GM12878 (cell line): ENCODE measurements around the gene MAML2. TPM values are rescaled to one million over a fixed set of nuclear protein-coding genes. Genes with fewer than 3 reads are reported as not detected.

Experiments used
- ATAC-seq: fragments of 200-7000 bp; cut with Tn5 transposase; 3 replicates; pipeline ENCODE4 v1.9.1; 2020; ENCODE audit warnings: mild to moderate bottlenecking, moderate library complexity
- BruUV-seq: library from RNA; stranded (reverse); fragments of 400-500 nt; replicated peaks from 2 replicates; lab custom pipeline; 2021; lab: Mats Ljungman, UMichigan
- CTCF ChIA-PET: fragments of 300-600 bp; sonication (Branson Sonifier 250); formaldehyde crosslinking; extraction: SDS; loops from one replicate; lab custom pipeline; 2021; ENCODE audit warnings: inconsistent platforms; lab: Yijun Ruan, JAX
- POLR2A ChIA-PET: fragments of 350-600 bp; formaldehyde crosslinking; extraction: SDS; loops from one replicate; lab custom pipeline; 2021; ENCODE audit warnings: inconsistent platforms; lab: Charles Lee
- RAD21 ChIA-PET: fragments of 300-600 bp; sonication (Branson Sonifier 250); formaldehyde crosslinking; loops from one replicate; lab custom pipeline; 2023; ENCODE audit warnings: antibody characterized with exemption; ENCODE audit not compliant: unreplicated experiment; lab: Charles Lee
- SMC1A ChIA-PET: fragments of 300-600 bp; sonication (Branson Sonifier 250); formaldehyde crosslinking; loops from one replicate; lab custom pipeline; 2023; ENCODE audit not compliant: unreplicated experiment, uncharacterized antibody; lab: Charles Lee
- DNase-seq: peaks from one replicate; pipeline ENCODE4 v3.0.0-alpha.2; 2011; ENCODE audit warnings: low read depth, low spot score
- FAIRE-seq: peaks from 3 replicates; lab custom pipeline; 2011; peaks lifted over from hg19 to GRCh38; lab: Jason Lieb, UNC
- H2AFZ ChIP-seq: 2 replicates; pipeline ENCODE4 v1.6.0; 2011; ENCODE audit warnings: low read depth, low read length, control low read depth; ENCODE audit not compliant: control insufficient read depth
- H3K27ac ChIP-seq: 2 replicates; pipeline ENCODE4 v1.5.1; 2011; ENCODE audit warnings: control low read depth; ENCODE audit not compliant: control insufficient read depth, insufficient read depth
- H3K27me3 ChIP-seq, 2 experiments: replicated peaks in 1 of 2; 2 replicates each; pipeline versions ENCODE4 v1.6.0 to v1.6.1; 2011; ENCODE audit warnings: low read length in 1 of 2; ENCODE audit not compliant: control insufficient read depth in 2 of 2, insufficient read depth in 2 of 2
- H3K36me3 ChIP-seq, 2 experiments: 2 replicates each; pipeline ENCODE4 v1.5.1; 2011; ENCODE audit warnings: low read length in 1 of 2; ENCODE audit not compliant: control insufficient read depth in 2 of 2, insufficient read depth in 2 of 2
- H3K4me1 ChIP-seq: 2 replicates; pipeline ENCODE4 v1.6.1; 2011; ENCODE audit warnings: mild to moderate bottlenecking, low read length, moderate library complexity, mixed read lengths; ENCODE audit not compliant: control insufficient read depth, insufficient read depth
- H3K4me2 ChIP-seq: 2 replicates; pipeline ENCODE4 v1.6.0; 2011; ENCODE audit warnings: control low read depth; ENCODE audit not compliant: control insufficient read depth, insufficient read depth
- H3K4me3 ChIP-seq: fragments of 200-600 bp; sonication (generic); 2 replicates; pipeline ENCODE4 v1.5.1; 2016
- H3K79me2 ChIP-seq: 2 replicates; pipeline ENCODE4 v1.6.0; 2011; ENCODE audit warnings: low read length; ENCODE audit not compliant: control insufficient read depth, insufficient read depth
- H3K9ac ChIP-seq: 2 replicates; pipeline ENCODE4 v1.8.0; 2011; ENCODE audit warnings: low read length, control low read depth, mixed read lengths; ENCODE audit not compliant: control insufficient read depth, insufficient read depth
- H3K9me3 ChIP-seq: replicated peaks from 3 replicates; pipeline ENCODE4 v1.5.1; 2011; ENCODE audit warnings: mild to moderate bottlenecking, low read length; ENCODE audit not compliant: control insufficient read depth, insufficient read depth
- H4K20me1 ChIP-seq: 2 replicates; pipeline ENCODE4 v1.6.0; 2011; ENCODE audit not compliant: control insufficient read depth, insufficient read depth
- ATF3 ChIP-seq: IDR thresholded peaks from 2 replicates; pipeline ENCODE4 v1.6.1; 2011; ENCODE audit warnings: low read depth, mild to moderate bottlenecking, low read length, moderate library complexity, borderline replicate concordance; ENCODE audit errors: extremely low read depth
- CHD1 ChIP-seq: IDR thresholded peaks from 2 replicates; pipeline ENCODE4 v1.6.1; 2012; ENCODE audit warnings: low read depth, low read length, improper control_type of control experiment
- E2F4 ChIP-seq: IDR thresholded peaks from 2 replicates; pipeline ENCODE4 v1.6.1; 2012; ENCODE audit warnings: low read depth, low read length, improper control_type of control experiment
- HDAC6 ChIP-seq: fragments of 200-600 bp; sonication (generic); IDR thresholded peaks from one replicate; pipeline ENCODE4 v1.8.0; 2017; ENCODE audit warnings: antibody characterized with exemption; ENCODE audit not compliant: unreplicated experiment
- IKZF2 ChIP-seq, 2 experiments: fragments of 450-650 bp; IDR thresholded peaks; 2 replicates each; pipeline ENCODE4 v1.6.1; 2017; ENCODE audit warnings: mild to moderate bottlenecking in 2 of 2, moderate library complexity in 2 of 2
- IRF4 ChIP-seq: IDR thresholded peaks from 2 replicates; pipeline ENCODE4 v1.6.1; 2011; ENCODE audit warnings: low read depth, low read length
- PML ChIP-seq: IDR thresholded peaks from 2 replicates; pipeline ENCODE4 v1.6.1; 2012; ENCODE audit warnings: low read length, inconsistent platforms
- POLR2A ChIP-seq: IDR thresholded peaks from 2 replicates; pipeline ENCODE4 v1.6.1; 2011; ENCODE audit warnings: low read depth, mild to moderate bottlenecking, low read length
- PRDM15 ChIP-seq: fragments of 450-650 bp; formaldehyde crosslinking; IDR thresholded peaks from 2 replicates; pipeline ENCODE4 v1.4.0; 2020; ENCODE audit warnings: mild to moderate bottlenecking, moderate library complexity
- RELB ChIP-seq: fragments of 450-650 bp; IDR thresholded peaks from 2 replicates; pipeline ENCODE4 v1.6.1; 2017; ENCODE audit warnings: low read depth, mild to moderate bottlenecking, moderate library complexity
- RFX5 ChIP-seq: IDR thresholded peaks from 2 replicates; pipeline ENCODE4 v1.6.1; 2011; ENCODE audit warnings: low read depth, low read length, improper control_type of control experiment
- ZNF24 ChIP-seq: fragments of 450-650 bp; IDR thresholded peaks from 2 replicates; pipeline ENCODE4 v1.6.1; 2017; ENCODE audit warnings: antibody characterized with exemption, mild to moderate bottlenecking
- WGBS: methylation state at CpG from one replicate; pipeline ENCODE4 v1.1.6; 2016; ENCODE audit warnings: low lambda C conversion rate; ENCODE audit not compliant: insufficient replicate concordance, insufficient coverage; ENCODE audit errors: missing lambda C conversion rate; 5-methylcytosine and 5-hydroxymethylcytosine counted together
- in situ Hi-C: fragments of 300-500 bp; cut with MboI; formaldehyde crosslinking; loops from 9 replicates; pipeline ENCODE4 v1.14.3; 2018; ENCODE audit warnings: mixed read lengths
- intact Hi-C: fragments of 100-400 bp; cut with micrococcal nuclease; formaldehyde crosslinking; loops from one replicate; pipeline ENCODE4 v1.14.2; 2022; ENCODE audit not compliant: unreplicated experiment
- polyA plus RNA-seq, 11 experiments: library from polyadenylated mRNA; depleted of rRNA in 4 of 11; unstranded in 6 of 11; stranded (reverse) in 5 of 11; fragments of >200 nt; fragmentation: Nextera tagmentation in 4 of 11; fragmentation: Illumina TruSeq in 1 of 11; extraction: Ambion mirVana in 4 of 11; extraction: Trizol in 1 of 11; gene quantifications; 1 replicate in 1 of 11; 2 replicates in 10 of 11; pipeline versions ENCODE4 v1.2.1 to v1.2.3, GENCODE V29; 2011 to 2016; ENCODE audit warnings: inconsistent platforms in 2 of 11, missing spikeins in 2 of 11, low read depth in 1 of 11
- total RNA-seq, 4 experiments: library from RNA; depleted of rRNA in 3 of 4; stranded (reverse); fragments of >200 nt in 3 of 4; fragmentation: Illumina TruSeq in 1 of 4; extraction: Trizol in 1 of 4; gene quantifications; 2 replicates each; pipeline versions ENCODE4 v1.2.1 to v1.2.3, GENCODE V29; 2013 to 2021

The MAML2 gene
- total and polyA plus RNA-seq, 10 of the 15 experiments (the other 5 are each of a cell fraction or from before 2014, with no cell fraction given), result 2.5 to 15.1 (median 12.0) TPM

- Histone ChIP-seq H3K4me1 (peaks cover 76% of the 10 kb centered on the region), H3K4me2 (peak overlapping the region; percentile 73), H3K9ac (peak overlapping the region; percentile 61), H3K79me2 (peaks cover 31% of the 10 kb centered on the region), H4K20me1 (no peaks in the 10 kb centered on the region), H3K4me3 (no peak overlapping the region), H3K36me3 (0 out of 4 replicates have a peak, but pooled peaks cover 0 to 2% of the 10 kb centered on the region in 2 experiments), H3K27ac (peak overlapping the region; percentile 93), H2AFZ (no peak overlapping the region), H3K27me3 (no peaks in the 10 kb centered on the region), H3K9me3 (no peaks in the 10 kb centered on the region; the same call in 2 of the 3 replicates)
- FAIRE-seq (no peak), ATAC-seq (peak; percentile 67), DNase-seq (peak; percentile 75)
- SMC1A ChIA-PET, result interaction anchor here (0.6 to 4.2 kb wide), 25 partner anchors 9 to 177 kb away, joined by 3 to 34 read pairs (median 4); partner anchors contain the start of gene MAML2
- CTCF ChIA-PET, result interaction anchor here (0.5 to 9.7 kb wide), 11 partner anchors 9 to 206 kb away, joined by 3 to 86 read pairs (median 5); partner anchors contain the start of gene MAML2
- no TSS peak for BruUV-seq
- POLR2A ChIA-PET, result interaction anchor here (0.5 to 1.4 kb wide), 7 partner anchors 10 to 79 kb away, joined by 3 to 5 read pairs (median 4); no protein-coding TSS in a partner anchor
- intact Hi-C loops (loop anchor here (1.0 to 5.0 kb wide), 6 partner anchors 69 to 204 kb away; partner anchors contain the start of genes JRKL and MAML2), in situ Hi-C loops (no loop called here)
- 0% methylated on average over 2 of the region's 2 CpGs for WGBS
- RAD21 ChIA-PET, result interaction anchor here (0.8 to 4.0 kb wide), 13 partner anchors 9 to 266 kb away, joined by 3 to 33 read pairs (median 5); partner anchors contain the start of gene MAML2
- TF ChIP-seq RELB (peak; percentile 93), IRF4 (peak; percentile 65; the same call in 1 of the 2 replicates), ATF3 (no peak), HDAC6 (no peak), RFX5 (no peak), PML (no peak), PRDM15 (CRISPR knock-in tag) (no peak), CHD1 (no peak), E2F4 (no peak), POLR2A (no peak), IKZF2 (IDR thresholded peaks at IDR 0.05) (peak; percentile 95), ZNF24 (no peak)
Measured at GRCh38 chr11:96188243-96189006, 154.6 kb downstream of the MAML2 start.
